Stimulated activated CD8-positive, alpha-beta memory T cell treated with anti-CD3 and anti-CD28 coated beads, Interleukin-7, amount 100 ng/mL, for 4 hours (primary cell): ENCODE results near the gene SRP9.
A peak's percentile ranks its signal among the peaks of the same experiment; 100 is the strongest.
"Not testable (repeated sequence)": the region's sequence is repeated elsewhere in the genome, so short reads cannot be mapped to it uniquely, and the experiment has no call there.

Experiments
- DNase-seq, 2 donors: peaks; one replicate each; pipeline ENCODE4 v3.0.0-alpha.2; 2020; ENCODE audit warnings: low read depth in 2 of 2

Gene SRP9

GRCh38 chr1:225774281-225775147 lies 3.1 kb upstream of the SRP9 start:
- no peak for DNase-seq

GRCh38 chr1:225776294-225776693 lies 1.3 kb upstream of the SRP9 start:
- no peak for DNase-seq

DNA sequence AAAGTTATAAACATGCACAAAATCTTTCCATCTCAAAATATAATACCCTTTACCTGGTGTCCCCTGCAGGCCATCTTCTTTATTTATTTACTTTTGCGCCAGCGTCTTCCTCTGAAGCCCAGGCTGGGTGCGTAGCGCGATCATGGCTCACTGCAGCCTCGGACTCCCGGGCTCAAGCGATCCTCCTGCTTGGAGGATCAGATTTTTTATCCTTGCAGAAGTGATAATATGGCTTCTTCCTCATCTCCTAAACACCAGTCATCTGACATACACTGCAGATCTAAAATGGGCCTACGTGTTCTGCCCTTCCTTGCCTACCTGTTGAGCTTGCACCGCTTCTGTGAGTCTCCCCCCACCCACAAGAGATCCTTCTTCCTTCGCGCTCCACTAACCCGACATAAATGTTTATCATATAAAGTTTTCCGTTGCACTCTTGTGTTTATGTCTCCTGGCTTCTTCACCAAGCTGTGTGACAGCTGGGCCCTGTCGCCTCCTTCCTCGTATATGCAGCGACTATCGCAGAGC lies 506 bp upstream of the SRP9 start:
- DNase-seq, result no peak

GRCh38 chr1:225778337-225778669 lies 677 bp downstream of the SRP9 start:
- no peak for DNase-seq

- not testable (repeated sequence) for DNase-seq
Measured at GRCh38 chr1:225779165-225779564, 1.5 kb downstream of the SRP9 start.

GRCh38 chr1:225780134-225780533 lies 2.5 kb downstream of the SRP9 start:
- no peak for DNase-seq

- DNase-seq, result no peak
Measured at GRCh38 chr1:225780630-225781029, 3.0 kb downstream of the SRP9 start.

GRCh38 chr1:225789142-225789541 lies 11.5 kb downstream of the SRP9 start:
- not testable (repeated sequence) for DNase-seq

- DNase-seq, result no peak
Measured at GRCh38 chr1:225794954-225795353, 17.3 kb downstream of the SRP9 start.

DNA sequence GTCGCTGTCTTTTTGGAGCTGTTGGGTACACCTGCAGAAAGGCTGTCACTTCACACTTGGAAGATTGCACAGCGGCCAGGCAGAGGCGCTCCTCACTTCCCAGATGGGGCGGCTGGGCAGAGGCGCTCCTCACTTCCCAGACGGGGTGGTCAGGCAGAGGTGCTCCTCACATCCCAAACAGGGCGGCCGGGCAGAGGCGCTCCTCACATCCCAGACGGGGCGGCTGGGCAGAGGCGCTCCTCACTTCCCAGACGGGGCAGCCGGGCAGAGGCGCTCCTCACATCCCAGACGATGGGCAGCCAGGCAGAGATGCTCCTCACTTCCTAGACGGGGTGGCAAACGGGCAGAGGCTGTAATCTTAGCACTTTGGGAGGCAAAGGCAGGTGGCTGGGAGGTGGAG lies 18.5 kb downstream of the SRP9 start:
- not testable (repeated sequence) for DNase-seq

DNA sequence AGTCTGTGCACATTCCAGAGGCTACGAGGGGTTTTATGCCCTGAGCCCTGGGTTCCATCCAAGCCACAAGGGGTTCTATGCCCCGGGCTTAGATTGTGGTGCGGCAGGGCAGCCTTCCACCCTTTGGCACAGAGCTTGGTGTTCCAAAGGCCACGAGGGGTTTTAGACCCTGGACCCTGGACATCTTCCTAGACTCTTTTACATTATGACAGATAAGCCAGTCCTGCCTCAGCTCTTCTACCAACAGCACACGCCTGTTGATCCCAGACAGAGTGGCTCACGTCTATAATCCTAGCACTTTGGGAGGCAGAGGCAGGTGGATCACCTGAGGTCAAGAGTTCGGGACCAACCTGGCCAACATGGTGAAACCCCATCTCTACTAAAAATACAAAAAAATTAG lies 23.5 kb downstream of the SRP9 start:
- not testable (repeated sequence) for DNase-seq

- no peak for DNase-seq
Measured at GRCh38 chr1:225806249-225806648, 28.6 kb downstream of the SRP9 start.

- not testable (repeated sequence) for DNase-seq
Measured at GRCh38 chr1:225806736-225807135, 29.1 kb downstream of the SRP9 start.

DNA sequence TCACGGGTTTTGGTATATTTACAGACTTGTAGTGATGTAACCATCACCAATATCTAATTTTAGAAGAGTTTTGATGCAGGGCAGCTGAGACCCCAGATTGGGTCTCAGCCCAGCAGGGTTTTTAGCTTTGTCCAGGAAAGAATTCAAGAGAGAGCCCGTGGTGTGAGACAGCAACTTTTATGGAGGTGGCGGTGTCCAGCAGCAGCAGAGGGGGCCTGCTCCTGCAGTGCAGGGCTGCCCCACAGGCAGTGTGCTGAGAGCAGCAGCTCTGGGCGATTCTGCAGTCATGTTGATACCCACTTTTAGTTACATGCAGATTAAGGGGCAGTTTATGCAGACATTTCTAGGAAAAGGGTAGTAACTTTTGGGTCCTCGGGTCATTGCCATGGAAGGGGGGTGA lies 30.5 kb downstream of the SRP9 start:
- DNase-seq, result no peak

DNA sequence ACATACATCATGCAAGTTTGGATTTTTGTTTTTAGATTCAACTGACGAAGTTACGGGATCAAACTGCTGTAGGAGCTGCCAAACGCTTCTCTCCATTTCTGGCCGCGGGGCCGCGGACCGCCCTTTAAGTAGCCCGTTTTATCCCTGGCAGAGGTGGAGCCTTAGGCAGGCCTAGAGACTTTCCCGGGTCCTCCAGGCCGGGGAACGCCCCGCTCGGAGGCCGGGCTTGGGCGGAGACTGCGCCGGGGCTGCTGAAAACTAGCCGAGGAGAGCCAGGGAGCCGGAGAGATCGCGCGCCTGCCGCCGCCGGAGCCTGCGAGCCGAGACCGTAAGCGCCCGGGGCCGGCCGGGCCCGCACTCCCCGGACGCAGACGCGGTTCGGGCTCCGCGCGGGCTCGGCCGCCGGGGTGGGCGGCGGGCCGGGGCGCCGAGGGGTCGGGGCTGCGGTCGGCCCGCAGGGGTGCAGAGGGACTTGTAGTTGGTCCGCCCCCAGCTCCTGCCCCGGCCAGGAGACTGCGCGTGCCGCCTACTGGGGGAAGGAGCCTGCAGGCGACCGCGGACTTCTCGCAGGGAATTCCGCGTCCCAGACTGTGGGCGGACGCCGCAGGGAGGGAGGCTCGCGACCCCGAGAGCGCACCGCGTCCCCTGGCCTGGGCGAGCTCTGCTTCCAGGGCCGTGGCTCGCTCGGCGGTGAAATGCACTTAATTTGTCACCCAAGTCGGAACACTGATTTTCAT lies 32.4 kb downstream of the SRP9 start, which contains the start of gene EPHX1:
TSS of gene EPHX1 (plus strand) at position 283 of the 737 bp plus-strand sequence. CDS start 18,606 bp downstream, outside the sequence.
- peak; percentile 13 to 51 for DNase-seq

- DNase-seq, result not testable (repeated sequence)
Measured at GRCh38 chr1:225810579-225811538, 33.2 kb downstream of the SRP9 start.

DNA sequence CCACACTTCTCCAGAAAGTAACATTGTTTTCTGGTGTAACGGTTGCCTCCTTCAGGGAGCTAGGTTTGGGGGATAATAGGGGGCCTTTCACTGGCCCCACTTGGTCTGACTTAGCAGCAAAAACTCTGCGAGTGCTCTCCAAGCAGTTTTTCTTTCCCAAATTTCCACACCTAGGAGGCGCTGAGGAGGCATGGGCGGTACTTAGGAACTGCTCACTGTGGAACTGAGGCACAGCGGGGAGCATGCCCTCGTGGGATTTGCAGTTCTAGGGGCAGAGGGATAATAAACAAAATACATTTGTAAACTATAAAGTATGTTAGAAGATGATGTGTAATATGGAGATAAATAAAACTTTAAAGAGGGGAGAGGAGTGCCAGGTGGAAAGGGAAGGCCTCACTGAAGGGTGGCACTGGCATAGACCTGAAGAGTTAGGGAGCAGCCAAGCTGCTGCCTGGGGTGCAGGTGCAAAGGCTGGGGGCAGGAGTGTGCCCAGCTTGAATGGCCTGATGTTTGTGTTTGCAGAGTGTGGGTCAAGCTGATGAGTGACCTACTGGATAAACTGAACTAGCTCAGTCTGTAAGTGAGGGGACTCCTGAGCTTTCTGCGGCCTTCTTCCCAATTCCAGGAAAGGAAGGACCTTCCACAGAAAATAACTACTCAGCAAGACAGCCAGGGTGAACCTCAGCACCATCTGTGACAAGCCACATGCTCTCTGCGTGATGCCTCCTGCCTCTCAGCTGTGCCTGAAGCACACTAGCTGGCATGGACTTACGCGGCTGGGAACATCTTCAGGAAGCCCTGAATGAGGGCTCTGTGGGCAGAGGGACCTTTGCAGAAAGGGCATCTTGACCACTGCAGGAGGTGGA lies 34.2 kb downstream of the SRP9 start:
- DNase-seq, result no peak

DNA sequence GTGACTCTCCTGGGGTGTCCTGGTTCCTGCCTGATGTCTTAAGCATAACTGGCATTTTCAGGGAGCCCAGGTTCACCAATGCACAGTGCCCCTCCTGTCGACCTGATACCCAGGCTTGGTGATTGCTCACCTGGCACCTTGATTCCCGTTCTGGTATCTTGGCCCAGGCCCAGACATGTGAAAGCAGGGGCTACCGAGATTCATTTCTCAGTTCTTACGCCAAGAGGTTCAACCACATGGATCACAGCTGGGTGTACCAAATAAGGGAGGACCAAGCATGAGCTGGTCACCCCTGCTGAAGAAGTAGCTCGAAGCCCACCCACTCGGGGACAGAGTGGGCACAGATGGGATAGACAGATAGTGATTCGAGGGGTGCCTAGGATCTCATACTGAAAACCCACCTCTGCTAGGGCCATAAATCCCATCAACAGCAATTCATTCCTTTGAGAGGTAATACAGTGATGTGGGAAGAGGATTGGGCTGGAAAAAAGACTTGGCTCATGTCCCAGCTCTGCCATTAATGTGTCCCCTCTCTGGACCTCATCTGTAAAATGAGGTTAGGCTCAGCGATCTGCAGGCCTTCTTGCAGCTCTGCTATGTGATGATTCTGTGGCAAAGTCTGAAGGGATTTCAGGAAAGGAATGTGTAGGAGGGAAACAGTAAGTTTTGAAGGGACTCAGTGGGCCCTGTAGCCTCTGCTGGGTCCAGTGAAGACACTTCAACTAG lies 35.0 kb downstream of the SRP9 start:
- DNase-seq, result no peak

- no peak for DNase-seq
Measured at GRCh38 chr1:225813214-225813964, 35.8 kb downstream of the SRP9 start.
